Mesendoderm (in vitro differentiated cells): ENCODE measurements around the gene APOBEC2.

Experiments used
- DNase-seq: peaks from one replicate; pipeline ENCODE4 v3.0.0; 2013
- H2AK5ac ChIP-seq: 2 replicates; pipeline ENCODE4 v1.6.1; 2013; ENCODE audit warnings: low read length, inconsistent platforms
- H2BK120ac ChIP-seq: 2 replicates; pipeline ENCODE4 v1.6.1; 2013; ENCODE audit warnings: low read depth, mild to moderate bottlenecking, low read length, moderate library complexity, mixed read lengths
- H2BK15ac ChIP-seq: replicated peaks from 2 replicates; pipeline ENCODE4 v1.6.1; 2013; ENCODE audit warnings: low read depth, mild to moderate bottlenecking, moderate library complexity
- H2BK5ac ChIP-seq: 2 replicates; pipeline ENCODE4 v1.6.1; 2013; ENCODE audit warnings: low read length, inconsistent platforms
- H3K18ac ChIP-seq: 2 replicates; pipeline ENCODE4 v1.6.1; 2013; ENCODE audit warnings: mild to moderate bottlenecking, low read length, mixed read lengths
- H3K23ac ChIP-seq: one replicate; pipeline ENCODE4 v1.6.1; 2013; ENCODE audit warnings: low read length
- H3K27ac ChIP-seq: 2 replicates; pipeline ENCODE4 v1.5.1; 2013; ENCODE audit warnings: low read depth, mild to moderate bottlenecking, inconsistent platforms, low read length, moderate library complexity
- H3K27me3 ChIP-seq: 2 replicates; pipeline ENCODE4 v1.6.1; 2013; ENCODE audit warnings: low read length, control low read depth, mild to moderate bottlenecking, inconsistent platforms; ENCODE audit not compliant: insufficient read depth, poor library complexity
- H3K36me3 ChIP-seq: 2 replicates; pipeline ENCODE4 v1.6.1; 2013; ENCODE audit warnings: low read length, inconsistent platforms; ENCODE audit not compliant: control insufficient read depth, insufficient read depth
- H3K4ac ChIP-seq: one replicate; pipeline ENCODE4 v1.6.1; 2013; ENCODE audit warnings: low read depth, mild to moderate bottlenecking, low read length, moderate library complexity
- H3K4me1 ChIP-seq: 2 replicates; pipeline ENCODE4 v1.6.1; 2013; ENCODE audit warnings: low read depth, low read length, inconsistent platforms; ENCODE audit not compliant: control insufficient read depth
- H3K4me2 ChIP-seq: 2 replicates; pipeline ENCODE4 v1.6.1; 2013; ENCODE audit warnings: low read length
- H3K4me3 ChIP-seq: 2 replicates; pipeline ENCODE4 v1.5.1; 2013; ENCODE audit warnings: mild to moderate bottlenecking, low read length
- H3K56ac ChIP-seq: one replicate; pipeline ENCODE4 v1.6.1; 2013; ENCODE audit warnings: low read length
- H3K79me1 ChIP-seq: 2 replicates; pipeline ENCODE4 v1.6.1; 2013; ENCODE audit warnings: low read length, inconsistent platforms
- H3K79me2 ChIP-seq: 2 replicates; pipeline ENCODE4 v1.6.1; 2013; ENCODE audit warnings: mild to moderate bottlenecking, low read length; ENCODE audit not compliant: control insufficient read depth, insufficient read depth
- H3K9ac ChIP-seq: 2 replicates; pipeline ENCODE4 v1.6.1; 2013; ENCODE audit warnings: low read length, inconsistent platforms
- H4K5ac ChIP-seq: one replicate; pipeline ENCODE4 v1.6.1; 2013; ENCODE audit warnings: low read length
- H4K8ac ChIP-seq: one replicate; pipeline ENCODE4 v1.6.1; 2013; ENCODE audit warnings: low read depth, mild to moderate bottlenecking, control low read depth, low read length, moderate library complexity
- WGBS: extraction: QIAGEN DNeasy Blood & Tissue Kit; methylation state at CpG from one replicate; pipeline ENCODE4 v1.1.7; 2013; ENCODE audit warnings: low lambda C conversion rate, missing lambda C conversion rate; ENCODE audit not compliant: insufficient coverage; ENCODE audit errors: extremely low coverage; 5-methylcytosine and 5-hydroxymethylcytosine counted together

Gene APOBEC2

DNA sequence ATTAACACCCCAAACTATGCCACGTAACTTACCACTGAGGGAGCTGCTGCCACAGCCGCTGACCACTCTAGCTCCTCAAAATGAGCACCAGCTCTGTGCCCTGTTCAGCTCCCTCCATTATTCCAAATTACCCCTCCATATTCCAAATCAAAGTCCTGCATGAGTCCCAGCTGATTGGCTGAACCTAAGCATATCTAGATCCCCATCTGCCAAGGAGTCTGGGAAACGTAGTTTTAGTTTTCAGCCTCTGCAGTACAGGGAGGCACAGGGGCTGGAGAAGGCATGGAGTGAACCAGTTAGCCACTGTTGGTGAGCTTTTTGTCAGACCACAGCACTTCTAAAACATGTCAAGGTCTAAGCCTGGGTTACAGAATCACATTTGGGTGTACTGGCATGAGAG, 29.9 kb upstream of the APOBEC2 start:
- H3K27me3 ChIP-seq, result no peaks in the 10 kb centered on the region
- H2AK5ac ChIP-seq, result no peak overlapping the region
- no peak overlapping the region for H4K5ac ChIP-seq
- H3K27ac ChIP-seq, result no peak overlapping the region
- H2BK5ac ChIP-seq, result no peak overlapping the region
- H4K8ac ChIP-seq, result no peak overlapping the region
- no peak overlapping the region for H3K4me3 ChIP-seq
- H3K18ac ChIP-seq, result no peak overlapping the region
- H3K79me2 ChIP-seq, result no peaks in the 10 kb centered on the region
- no peaks in the 10 kb centered on the region for H3K79me1 ChIP-seq
- H3K4ac ChIP-seq, result no peak overlapping the region
- H3K56ac ChIP-seq, result no peak overlapping the region
- no peaks in the 10 kb centered on the region for H3K36me3 ChIP-seq
- H3K4me2 ChIP-seq, result no peak overlapping the region
- no CpG with 5 or more reads among the region's 3 CpGs for WGBS
- H3K9ac ChIP-seq, result no peak overlapping the region
- H3K23ac ChIP-seq, result no peak overlapping the region
- peaks cover 3% of the 10 kb centered on the region for H3K4me1 ChIP-seq
- H2BK15ac ChIP-seq, result no peak overlapping the region
- DNase-seq, result no peak
- H2BK120ac ChIP-seq, result no peak overlapping the region

- Histone ChIP-seq H3K4me2 (no peak overlapping the region), H2BK120ac (no peak overlapping the region), H3K23ac (no peak overlapping the region), H3K4me3 (no peak overlapping the region), H3K79me2 (no peaks in the 10 kb centered on the region), H3K4ac (no peak overlapping the region), H3K79me1 (no peaks in the 10 kb centered on the region), H3K9ac (peak overlapping the region; percentile 46), H4K8ac (no peak overlapping the region), H3K27me3 (no peaks in the 10 kb centered on the region), H3K4me1 (peaks cover 8% of the 10 kb centered on the region), H2BK5ac (no peak overlapping the region), H3K36me3 (no peaks in the 10 kb centered on the region), H3K27ac (no peak overlapping the region), H3K56ac (peak overlapping the region; percentile 70), H2AK5ac (peak overlapping the region; percentile 32), H3K18ac (no peak overlapping the region), H4K5ac (no peak overlapping the region), H2BK15ac (no peak overlapping the region)
- DNase-seq, result no peak
- WGBS, result no CpG with 5 or more reads among the region's 3 CpGs
Measured at GRCh38 chr6:41025966-41026530, 27.0 kb upstream of the APOBEC2 start.

- DNase-seq, result no peak
- Histone ChIP-seq H3K36me3 (no peaks in the 10 kb centered on the region), H3K27ac (no peak overlapping the region), H3K18ac (no peak overlapping the region), H2BK5ac (no peak overlapping the region), H4K8ac (no peak overlapping the region), H3K4me1 (peaks cover 8% of the 10 kb centered on the region), H3K23ac (no peak overlapping the region), H2AK5ac (no peak overlapping the region), H3K4me3 (peak overlapping the region; percentile 58), H2BK15ac (no peak overlapping the region), H3K56ac (peak overlapping the region; percentile 86), H2BK120ac (no peak overlapping the region), H3K4ac (no peak overlapping the region), H3K79me2 (no peaks in the 10 kb centered on the region), H3K9ac (peak overlapping the region; percentile 73), H3K27me3 (no peaks in the 10 kb centered on the region), H3K79me1 (no peaks in the 10 kb centered on the region), H3K4me2 (peak overlapping the region; percentile 90), H4K5ac (no peak overlapping the region)
- no CpG with 5 or more reads among the region's 4 CpGs for WGBS
Measured at GRCh38 chr6:41027241-41027640, 25.8 kb upstream of the APOBEC2 start.

DNA sequence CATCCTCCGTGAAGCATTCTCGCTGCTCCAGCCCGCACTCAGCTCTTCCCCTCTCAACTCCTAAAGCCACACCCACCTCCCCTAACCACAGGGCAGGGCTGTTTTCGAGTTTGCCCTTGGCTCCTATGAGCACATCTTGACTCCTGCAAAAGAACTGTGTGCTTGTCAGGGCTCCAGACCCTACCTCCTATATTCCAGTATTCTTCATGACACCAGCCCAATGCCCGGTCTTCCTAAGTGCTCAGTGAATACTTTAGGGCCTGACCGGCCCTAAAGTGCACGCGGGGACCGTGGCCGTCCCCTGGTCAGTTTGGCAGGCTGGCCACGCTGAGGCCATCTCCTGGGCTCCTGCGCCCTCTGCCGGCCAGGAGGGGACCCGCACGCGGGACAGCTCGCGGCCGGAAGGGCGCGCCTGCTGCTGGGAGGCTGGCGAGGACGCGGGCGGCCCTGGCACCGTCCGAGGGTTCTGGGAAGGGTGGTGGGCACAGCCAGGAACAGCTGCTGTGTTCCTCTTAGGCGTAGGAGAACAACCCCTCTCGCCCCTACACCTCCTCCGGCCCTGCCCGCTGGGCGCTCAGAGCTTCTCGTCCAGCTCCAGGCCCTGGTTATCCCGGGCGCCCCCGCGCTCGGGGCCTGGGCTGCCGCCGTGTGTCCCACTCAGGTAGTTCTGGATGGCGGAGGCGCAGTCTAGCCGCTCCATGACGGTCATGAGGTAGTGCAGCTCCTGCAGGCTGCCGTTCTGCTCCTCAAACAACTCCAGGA, 25.0 kb upstream of the APOBEC2 start:
- peak; percentile 94 for DNase-seq
- Histone ChIP-seq H3K18ac (peak overlapping the region; percentile 1), H3K27ac (no peak overlapping the region), H3K79me1 (no peaks in the 10 kb centered on the region), H3K4me3 (peak overlapping the region; percentile 58), H3K56ac (peak overlapping the region; percentile 96), H2BK15ac (no peak overlapping the region), H3K23ac (peak overlapping the region; percentile 32), H3K4me2 (peak overlapping the region; percentile 90), H3K9ac (peak overlapping the region; percentile 74), H3K79me2 (no peaks in the 10 kb centered on the region), H3K27me3 (no peaks in the 10 kb centered on the region), H2BK120ac (no peak overlapping the region), H2AK5ac (no peak overlapping the region), H4K5ac (no peak overlapping the region), H3K4me1 (peaks cover 8% of the 10 kb centered on the region), H3K4ac (peak overlapping the region; percentile 83), H3K36me3 (no peaks in the 10 kb centered on the region), H4K8ac (no peak overlapping the region), H2BK5ac (peak overlapping the region; percentile 10)
- no CpG with 5 or more reads among the region's 45 CpGs for WGBS

GRCh38 chr6:41028561-41029412, 24.2 kb upstream of the APOBEC2 start:
- no peak overlapping the region for H2AK5ac ChIP-seq
- H2BK120ac ChIP-seq, result no peak overlapping the region
- H3K27me3 ChIP-seq, result no peaks in the 10 kb centered on the region
- H3K9ac ChIP-seq, result peak overlapping the region; percentile 74
- no peak overlapping the region for H4K8ac ChIP-seq
- peak overlapping the region; percentile 83 for H3K4ac ChIP-seq
- H3K79me2 ChIP-seq, result no peaks in the 10 kb centered on the region
- peak overlapping the region; percentile 10 for H2BK5ac ChIP-seq
- no peak overlapping the region for H2BK15ac ChIP-seq
- H3K36me3 ChIP-seq, result no peaks in the 10 kb centered on the region
- peaks cover 8% of the 10 kb centered on the region for H3K4me1 ChIP-seq
- peak overlapping the region; percentile 6 for H3K18ac ChIP-seq
- no CpG with 5 or more reads among the region's 13 CpGs for WGBS
- H3K27ac ChIP-seq, result peak overlapping the region; percentile 41
- peak overlapping the region; percentile 96 for H3K56ac ChIP-seq
- peak overlapping the region; percentile 58 for H3K4me2 ChIP-seq
- DNase-seq, result peak; percentile 79
- H4K5ac ChIP-seq, result no peak overlapping the region
- H3K4me3 ChIP-seq, result peak overlapping the region; percentile 31
- no peaks in the 10 kb centered on the region for H3K79me1 ChIP-seq
- H3K23ac ChIP-seq, result peak overlapping the region; percentile 32
